Measurements from ENCODE around the gene PELO. TPM values are rescaled to one million over a fixed set of nuclear protein-coding genes. Genes with fewer than 3 reads are reported as not detected.

Gene PELO
- total RNA-seq, 2 donors from 2014 or later = 10.2 to 14.9 TPM

DNA sequence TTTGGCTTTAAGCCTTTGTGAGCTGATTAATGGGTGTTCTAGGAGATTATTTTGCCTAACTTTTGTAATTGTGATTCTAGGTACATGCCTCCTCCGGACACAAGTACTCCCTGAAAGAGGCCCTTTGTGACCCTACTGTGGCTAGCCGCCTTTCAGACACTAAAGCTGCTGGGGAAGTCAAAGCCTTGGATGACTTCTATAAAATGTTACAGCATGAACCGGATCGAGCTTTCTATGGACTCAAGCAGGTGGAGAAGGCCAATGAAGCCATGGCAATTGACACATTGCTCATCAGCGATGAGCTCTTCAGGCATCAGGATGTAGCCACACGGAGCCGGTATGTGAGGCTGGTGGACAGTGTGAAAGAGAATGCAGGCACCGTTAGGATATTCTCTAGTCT, 13.6 kb downstream of the PELO start:
- Histone ChIP-seq H3K4me3 (ENCODE audit: low read length) (peak overlapping the region; percentile 99), H3K4me1 (ENCODE audit: control insufficient read depth, insufficient read depth, low read length) (peaks cover 3% of the 10 kb centered on the region), H3K27me3 (ENCODE audit: control insufficient read depth, insufficient read depth, low read length, poor library complexity, severe bottlenecking) (no peaks in the 10 kb centered on the region), H3K9ac (ENCODE audit: extremely low read depth, low read length, poor library complexity, severe bottlenecking) (peak overlapping the region; percentile 90), H3K27ac (ENCODE audit: low read depth, low read length) (no peak overlapping the region), H3K9me3 (ENCODE audit: control insufficient read depth, low read length) (no peaks in the 10 kb centered on the region), H3K36me3 (ENCODE audit: control insufficient read depth, insufficient read depth, low read length) (peaks cover 5% of the 10 kb centered on the region)
- H3K27ac Mint-ChIP-seq = peak overlapping the region; percentile 98
- peak overlapping the region; percentile 83 for H3K4me3 Mint-ChIP-seq
- peak; percentile 55 for DNase-seq
- no peaks in the 10 kb centered on the region for H3K9me3 Mint-ChIP-seq
- TF ChIP-seq CTCF (conservative IDR thresholded peaks at IDR 0.05) = no peak
- peaks cover 38% of the 10 kb centered on the region for H3K4me1 Mint-ChIP-seq
- 7 to 10% methylated on average over 7 to 8 of the region's 8 CpGs for WGBS, 2 experiments (ENCODE audit: insufficient coverage in 1 of 2, insufficient read length in 1 of 2)
- H3K36me3 Mint-ChIP-seq (ENCODE audit: low read depth) = peaks cover 8% of the 10 kb centered on the region
- H3K27me3 Mint-ChIP-seq (ENCODE audit: insufficient read depth) = no peaks in the 10 kb centered on the region

DNA sequence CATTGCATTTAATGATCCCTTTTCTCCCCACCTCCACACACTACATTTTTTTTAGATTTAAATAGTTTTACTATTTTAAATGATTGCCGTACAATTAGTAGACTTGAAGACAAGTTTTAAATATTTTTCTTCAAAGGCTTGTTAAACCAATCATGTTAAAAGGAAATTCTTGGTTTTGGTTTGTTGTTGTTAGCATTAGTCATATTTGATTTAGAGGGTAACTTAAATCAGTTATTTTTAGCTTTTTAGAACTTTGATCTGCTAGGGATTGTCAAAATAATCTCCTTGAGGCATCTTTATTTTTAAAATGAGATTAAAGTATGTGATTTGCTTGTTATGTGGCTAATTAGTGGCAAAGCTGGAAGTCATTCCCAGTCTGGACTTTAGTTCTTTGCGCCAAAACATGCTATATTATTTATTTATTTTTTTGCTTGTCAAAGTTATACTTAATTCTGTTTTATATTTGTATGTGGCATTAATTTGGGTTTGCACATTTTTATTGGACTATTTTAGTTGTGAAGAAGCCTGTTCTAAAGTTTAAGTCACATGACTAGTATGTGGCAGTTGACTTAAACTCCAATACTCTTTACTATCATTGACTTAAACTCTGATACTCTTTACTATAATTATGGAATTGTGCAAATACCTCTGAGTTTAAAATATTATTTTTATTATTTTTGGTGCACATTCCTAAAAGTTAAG, 14.7 kb downstream of the PELO start:
- H3K9ac ChIP-seq (ENCODE audit: extremely low read depth, low read length, poor library complexity, severe bottlenecking) = no peak overlapping the region
- TF ChIP-seq CTCF (conservative IDR thresholded peaks at IDR 0.05) = no peak
- no peak for DNase-seq
- 81% methylated on average over 2 of the region's 2 CpGs; no CpG with 5 or more reads in 1 of the 2 experiments for WGBS, 2 experiments (ENCODE audit: insufficient coverage in 1 of 2, insufficient read length in 1 of 2)
- H3K27ac Mint-ChIP-seq = no peak overlapping the region
- peak overlapping the region; percentile 99 for H3K4me3 ChIP-seq (ENCODE audit: low read length)
- peaks cover 31% of the 10 kb centered on the region for H3K4me1 Mint-ChIP-seq
- H3K4me3 Mint-ChIP-seq = no peak overlapping the region
- H3K27me3 ChIP-seq (ENCODE audit: control insufficient read depth, insufficient read depth, low read length, poor library complexity, severe bottlenecking) = no peaks in the 10 kb centered on the region
- H3K4me1 ChIP-seq (ENCODE audit: control insufficient read depth, insufficient read depth, low read length) = peaks cover 3% of the 10 kb centered on the region
- H3K36me3 ChIP-seq (ENCODE audit: control insufficient read depth, insufficient read depth, low read length) = peaks cover 5% of the 10 kb centered on the region
- no peaks in the 10 kb centered on the region for H3K27me3 Mint-ChIP-seq (ENCODE audit: insufficient read depth)
- H3K9me3 ChIP-seq (ENCODE audit: control insufficient read depth, low read length) = no peaks in the 10 kb centered on the region
- H3K36me3 Mint-ChIP-seq (ENCODE audit: low read depth) = peaks cover 8% of the 10 kb centered on the region
- H3K9me3 Mint-ChIP-seq = no peaks in the 10 kb centered on the region
- no peak overlapping the region for H3K27ac ChIP-seq (ENCODE audit: low read depth, low read length)

DNA sequence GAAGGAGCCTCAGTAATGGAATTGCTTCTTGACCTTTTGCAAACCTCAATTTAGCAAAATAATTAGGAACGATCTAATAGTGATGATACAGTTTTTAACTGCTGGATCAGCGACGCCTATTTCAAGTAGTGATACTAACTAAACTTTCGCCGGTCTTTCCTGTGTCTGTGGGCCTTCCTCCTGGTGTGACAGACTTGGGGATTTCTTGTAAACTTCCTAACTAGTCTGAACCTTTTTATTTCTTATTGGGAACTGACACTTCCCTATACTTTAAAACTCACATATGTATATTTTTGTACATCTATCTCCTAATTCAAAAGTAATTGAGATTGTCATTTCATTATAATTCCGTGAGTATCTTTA, 15.2 kb downstream of the PELO start:
- WGBS, 2 experiments (ENCODE audit: insufficient coverage in 1 of 2, insufficient read length in 1 of 2) = 81% methylated on average over 5 of the region's 6 CpGs
- Histone ChIP-seq H3K27me3 (ENCODE audit: control insufficient read depth, insufficient read depth, low read length, poor library complexity, severe bottlenecking) (no peaks in the 10 kb centered on the region), H3K9me3 (ENCODE audit: control insufficient read depth, low read length) (no peaks in the 10 kb centered on the region), H3K27ac (ENCODE audit: low read depth, low read length) (no peak overlapping the region), H3K4me1 (ENCODE audit: control insufficient read depth, insufficient read depth, low read length) (peaks cover 5% of the 10 kb centered on the region), H3K4me3 (ENCODE audit: low read length) (peak overlapping the region; percentile 99), H3K9ac (ENCODE audit: extremely low read depth, low read length, poor library complexity, severe bottlenecking) (no peak overlapping the region), H3K36me3 (ENCODE audit: control insufficient read depth, insufficient read depth, low read length) (peaks cover 5% of the 10 kb centered on the region)
- Mint-ChIP-seq H3K27me3 (ENCODE audit: insufficient read depth) (no peaks in the 10 kb centered on the region), H3K4me1 (peaks cover 26% of the 10 kb centered on the region), H3K4me3 (no peak overlapping the region), H3K36me3 (ENCODE audit: low read depth) (peaks cover 8% of the 10 kb centered on the region), H3K9me3 (no peaks in the 10 kb centered on the region), H3K27ac (no peak overlapping the region)
- no peak for TF ChIP-seq CTCF (conservative IDR thresholded peaks at IDR 0.05)
- no peak for DNase-seq
